CD4-positive, CD25-positive, alpha-beta regulatory T cell (primary cell): ENCODE measurements around the gene EXTL2. TPM values are rescaled to one million over a fixed set of nuclear protein-coding genes. Genes with fewer than 3 reads are reported as not detected.

Experiments used
- ATAC-seq, 2 donors: fragments of 150-1000 bp; cut with Tn5 transposase; one replicate each; pipeline ENCODE4 v1.10.0; 2021; ENCODE audit warnings: low read depth in 2 of 2, moderate number of reproducible peaks in 2 of 2, moderate library complexity in 1 of 2
- DNase-seq, 3 donors: peaks; one replicate each; pipeline versions ENCODE4 v3.0.0 to v3.0.0-alpha.2; 2012 to 2022; ENCODE audit warnings: mixed read lengths in 1 of 3
- H3K27ac ChIP-seq: one replicate; pipeline ENCODE4 v1.7.0; 2013; ENCODE audit warnings: mild to moderate bottlenecking, low read length; ENCODE audit not compliant: insufficient read depth, poor library complexity, severe bottlenecking
- H3K27me3 ChIP-seq: one replicate; pipeline ENCODE4 v1.7.0; 2013; ENCODE audit warnings: low read length; ENCODE audit not compliant: control insufficient read depth, insufficient read depth
- H3K36me3 ChIP-seq: one replicate; pipeline ENCODE4 v1.7.0; 2013; ENCODE audit warnings: mild to moderate bottlenecking, low read length, moderate library complexity; ENCODE audit not compliant: control insufficient read depth, insufficient read depth
- H3K4me1 ChIP-seq: 2 replicates; pipeline ENCODE4 v1.7.0; 2013; ENCODE audit warnings: mild to moderate bottlenecking, low read length; ENCODE audit not compliant: insufficient read depth, control insufficient read depth, poor library complexity, severe bottlenecking
- H3K4me3 ChIP-seq: one replicate; pipeline ENCODE4 v1.7.0; 2013; ENCODE audit warnings: low read depth, mild to moderate bottlenecking, low read length, moderate library complexity
- H3K9me3 ChIP-seq, 2 experiments: 1 replicate in 1 of 2; 2 replicates in 1 of 2; pipeline ENCODE4 v1.7.0; 2013; ENCODE audit warnings: low read length in 2 of 2, mild to moderate bottlenecking in 1 of 2, moderate library complexity in 1 of 2; ENCODE audit not compliant: control insufficient read depth in 2 of 2
- H3K27ac Mint-ChIP-seq, 3 donors: one replicate each; pipeline ENCODE4 v1.8.0; 2020 to 2022; ENCODE audit warnings: mild to moderate bottlenecking in 3 of 3, mixed read lengths in 3 of 3, moderate library complexity in 2 of 3
- H3K27me3 Mint-ChIP-seq: one replicate; pipeline ENCODE4 v1.8.0; 2022; ENCODE audit warnings: mild to moderate bottlenecking, mixed read lengths
- H3K36me3 Mint-ChIP-seq: one replicate; pipeline ENCODE4 v1.8.0; 2020; ENCODE audit warnings: mixed read lengths
- H3K4me1 Mint-ChIP-seq, 4 donors: one replicate each; pipeline ENCODE4 v1.8.0; 2020 to 2022; ENCODE audit warnings: mixed read lengths in 4 of 4, mild to moderate bottlenecking in 1 of 4
- H3K4me3 Mint-ChIP-seq, 4 donors: one replicate each; pipeline ENCODE4 v1.8.0; 2020 to 2022; ENCODE audit warnings: mild to moderate bottlenecking in 4 of 4, mixed read lengths in 4 of 4, moderate library complexity in 3 of 4
- H3K9me3 Mint-ChIP-seq, 7 donors: one replicate each; pipeline ENCODE4 v1.8.0; 2020 to 2022; ENCODE audit warnings: mixed read lengths in 7 of 7, mild to moderate bottlenecking in 3 of 7, moderate library complexity in 2 of 7
- polyA plus RNA-seq, 4 donors: library from polyadenylated mRNA; unstranded; fragments of 300-500 nt; fragmentation: Illumina TruSeq; gene quantifications; one replicate each; pipeline ENCODE4 v1.2.3, GENCODE V29; 2021
- total RNA-seq: library from RNA; stranded (reverse); gene quantifications from one replicate; pipeline ENCODE4 v1.2.3, GENCODE V29; 2022

EXTL2 gene
- total and polyA plus RNA-seq, 5 donors from 2014 or later = 0.91 to 2.7 (median 1.6) TPM

DNA sequence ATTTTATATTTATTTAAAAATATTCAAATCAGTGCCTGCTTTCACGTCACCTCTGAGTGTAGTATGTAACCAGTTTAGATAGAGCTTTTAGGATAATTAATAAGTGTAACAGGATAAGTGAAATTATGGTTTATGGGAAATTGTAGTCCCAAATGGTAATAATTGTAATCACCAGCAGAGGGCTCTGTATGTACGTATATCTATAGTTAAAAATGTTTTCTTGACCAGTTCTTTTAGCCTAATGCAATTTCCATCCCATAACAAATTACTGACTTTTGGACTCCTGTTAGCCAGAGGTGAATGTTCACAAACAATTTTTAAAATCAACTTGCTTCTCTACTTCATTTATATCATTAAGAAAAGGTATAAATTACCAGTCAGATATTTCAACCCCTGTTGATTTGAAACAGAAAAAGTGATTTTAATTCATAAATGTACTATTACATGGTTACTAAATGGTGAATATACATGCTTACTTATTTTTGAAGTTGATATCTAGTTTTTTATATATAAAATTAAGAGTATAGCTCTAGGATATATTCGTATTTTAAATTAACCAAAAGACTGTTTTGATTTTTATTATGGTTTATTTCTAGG, 26.6 kb upstream of the EXTL2 start:
- H3K9me3 Mint-ChIP-seq = peaks cover 0 to 1% (median 0%) of the 10 kb centered on the region in 7 donors

GRCh38 chr1:100912019-100912418, 17.4 kb upstream of the EXTL2 start:
- Histone ChIP-seq H3K4me1 (no peaks in the 10 kb centered on the region), H3K4me3 (no peak overlapping the region), H3K36me3 (peaks cover 89% of the 10 kb centered on the region), H3K27ac (no peak overlapping the region), H3K9me3 (no peaks in the 10 kb centered on the region), H3K27me3 (no peaks in the 10 kb centered on the region)
- Mint-ChIP-seq H3K4me3 (no peak overlapping the region), H3K27ac (peak overlapping the region in 1 of 3 donors; percentile 8), H3K36me3 (peaks cover 51% of the 10 kb centered on the region), H3K4me1 (peaks cover 15 to 38% (median 31%) of the 10 kb centered on the region in 4 donors), H3K27me3 (no peaks in the 10 kb centered on the region), H3K9me3 (peaks cover 0 to 2% (median 0%) of the 10 kb centered on the region in 7 donors)
- DNase-seq (no peak), ATAC-seq (no peak)

More for the DNA sequence above, 26.6 kb upstream of the EXTL2 start:
- H3K4me3 ChIP-seq = no peak overlapping the region
- Mint-ChIP-seq H3K27me3 (no peaks in the 10 kb centered on the region), H3K4me1 (peaks cover 26 to 33% (median 29%) of the 10 kb centered on the region in 4 donors), H3K36me3 (peaks cover 40% of the 10 kb centered on the region), H3K4me3 (no peak overlapping the region), H3K27ac (peak overlapping the region in 2 of 3 donors; percentile 66 to 75)
- peaks cover 27% of the 10 kb centered on the region for H3K36me3 ChIP-seq
- H3K4me1 ChIP-seq = peaks cover 32% of the 10 kb centered on the region
- H3K9me3 ChIP-seq = no peaks in the 10 kb centered on the region
- H3K27ac ChIP-seq = no peak overlapping the region
- no peaks in the 10 kb centered on the region for H3K27me3 ChIP-seq
- DNase-seq = peak in 2 of 3 donors; percentile 63 to 71
- no peak for ATAC-seq

- Histone ChIP-seq H3K4me1 (no peaks in the 10 kb centered on the region), H3K36me3 (peaks cover 93% of the 10 kb centered on the region), H3K27me3 (no peaks in the 10 kb centered on the region), H3K27ac (no peak overlapping the region), H3K9me3 (peaks cover 0 to 2% of the 10 kb centered on the region in 2 experiments), H3K4me3 (no peak overlapping the region)
- no peak for DNase-seq
- Mint-ChIP-seq H3K27me3 (no peaks in the 10 kb centered on the region), H3K27ac (peak overlapping the region in 2 of 3 donors; percentile 67 to 89), H3K4me1 (peaks cover 24 to 47% (median 41%) of the 10 kb centered on the region in 4 donors), H3K36me3 (peaks cover 61% of the 10 kb centered on the region), H3K9me3 (peaks cover 0 to 2% (median 0%) of the 10 kb centered on the region in 7 donors), H3K4me3 (no peak overlapping the region)
- ATAC-seq = no peak
Observed at GRCh38 chr1:100909018-100909417, 14.4 kb upstream of the EXTL2 start.

DNA sequence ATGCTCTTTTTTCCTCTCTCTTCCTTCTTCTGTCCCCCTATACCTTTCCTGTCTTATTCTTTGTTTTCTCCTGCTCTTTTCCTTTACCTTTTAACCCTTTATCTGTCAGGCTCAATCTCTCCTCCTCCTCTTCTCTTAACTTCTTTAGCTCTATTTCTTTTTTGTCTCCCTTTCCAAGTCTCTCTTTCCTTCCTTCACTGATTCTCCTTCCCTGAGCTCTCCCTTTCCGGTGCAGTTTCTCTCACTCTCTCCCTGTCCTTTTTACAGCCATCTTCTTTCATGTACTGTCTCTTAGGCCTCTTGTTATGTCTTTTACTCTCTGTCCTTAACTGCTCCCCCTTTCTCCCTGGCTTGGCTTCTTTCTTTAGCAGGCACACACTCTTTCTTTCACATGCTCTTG, 13.2 kb upstream of the EXTL2 start:
- peaks cover 55% of the 10 kb centered on the region for H3K36me3 Mint-ChIP-seq
- H3K4me3 Mint-ChIP-seq = no peak overlapping the region
- no peaks in the 10 kb centered on the region for H3K27me3 ChIP-seq
- H3K9me3 Mint-ChIP-seq = peaks cover 0 to 2% (median 0%) of the 10 kb centered on the region in 7 donors
- H3K27ac Mint-ChIP-seq = peak overlapping the region; percentile 1 to 90 (median 89)
- peaks cover 82% of the 10 kb centered on the region for H3K36me3 ChIP-seq
- H3K4me1 ChIP-seq = no peaks in the 10 kb centered on the region
- no peak overlapping the region for H3K27ac ChIP-seq
- ATAC-seq (no peak), DNase-seq (no peak)
- peaks cover 24 to 44% (median 35%) of the 10 kb centered on the region in 4 donors for H3K4me1 Mint-ChIP-seq
- H3K9me3 ChIP-seq = peaks cover 0 to 2% of the 10 kb centered on the region in 2 experiments
- H3K4me3 ChIP-seq = no peak overlapping the region
- no peaks in the 10 kb centered on the region for H3K27me3 Mint-ChIP-seq

DNA sequence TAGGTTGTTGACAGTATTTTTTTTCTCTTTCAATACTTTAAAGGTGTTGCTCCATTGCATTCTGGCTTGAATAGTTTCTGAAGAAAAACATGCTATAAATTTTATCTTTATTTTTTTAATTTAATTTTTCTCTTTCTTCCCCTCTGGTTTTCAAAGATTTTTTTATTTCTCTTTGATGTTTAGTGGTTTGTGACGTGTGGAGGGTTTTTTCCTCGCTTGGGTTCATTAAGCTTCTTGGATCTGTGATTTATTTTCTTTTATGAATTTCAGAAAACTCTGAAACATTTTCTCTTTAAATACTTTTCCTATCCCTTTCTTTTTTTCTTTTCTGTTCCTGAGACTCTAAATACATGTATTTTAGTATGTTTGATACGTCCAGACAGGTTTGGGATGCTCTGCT, 10.5 kb upstream of the EXTL2 start:
- Mint-ChIP-seq H3K27me3 (no peaks in the 10 kb centered on the region), H3K27ac (no peak overlapping the region), H3K4me1 (peaks cover 24 to 57% (median 41%) of the 10 kb centered on the region in 4 donors), H3K9me3 (peaks cover 0 to 2% (median 0%) of the 10 kb centered on the region in 7 donors), H3K4me3 (no peak overlapping the region), H3K36me3 (peaks cover 56% of the 10 kb centered on the region)
- H3K27me3 ChIP-seq = no peaks in the 10 kb centered on the region
- peaks cover 72% of the 10 kb centered on the region for H3K36me3 ChIP-seq
- no peak overlapping the region for H3K4me3 ChIP-seq
- H3K9me3 ChIP-seq = peaks cover 0 to 2% of the 10 kb centered on the region in 2 experiments
- peaks cover 5% of the 10 kb centered on the region for H3K4me1 ChIP-seq
- H3K27ac ChIP-seq = no peak overlapping the region
- ATAC-seq = no peak
- no peak for DNase-seq

DNA sequence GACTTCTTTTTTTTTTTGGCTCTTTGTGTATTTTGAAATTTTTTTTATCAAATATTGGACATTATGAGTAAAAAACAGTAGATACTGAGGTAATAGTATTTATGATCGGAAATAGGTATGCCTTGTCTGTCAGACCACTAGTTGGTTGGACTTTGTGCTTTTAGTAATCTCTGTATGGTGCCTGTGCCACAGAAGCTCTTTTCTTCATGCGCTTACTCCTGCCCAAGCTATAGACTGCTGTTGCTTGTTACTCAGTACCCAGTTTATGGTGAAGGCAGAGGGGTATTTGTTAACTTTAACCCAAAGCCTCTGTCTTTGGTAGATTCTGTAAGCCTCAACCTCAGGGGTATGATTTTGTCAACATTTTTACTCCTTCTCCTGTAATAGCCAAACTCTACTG, 9.9 kb upstream of the EXTL2 start:
- Histone ChIP-seq H3K4me1 (peaks cover 5% of the 10 kb centered on the region), H3K4me3 (no peak overlapping the region), H3K9me3 (peaks cover 0 to 2% of the 10 kb centered on the region in 2 experiments), H3K36me3 (peaks cover 71% of the 10 kb centered on the region), H3K27ac (no peak overlapping the region), H3K27me3 (no peaks in the 10 kb centered on the region)
- ATAC-seq = no peak
- Mint-ChIP-seq H3K4me3 (peak overlapping the region in 1 of 4 donors; percentile 54), H3K4me1 (peaks cover 24 to 63% (median 46%) of the 10 kb centered on the region in 4 donors), H3K27ac (peak overlapping the region in 1 of 3 donors; percentile 29), H3K27me3 (no peaks in the 10 kb centered on the region), H3K9me3 (peaks cover 0 to 2% (median 0%) of the 10 kb centered on the region in 7 donors), H3K36me3 (peaks cover 61% of the 10 kb centered on the region)
- DNase-seq = no peak

DNA sequence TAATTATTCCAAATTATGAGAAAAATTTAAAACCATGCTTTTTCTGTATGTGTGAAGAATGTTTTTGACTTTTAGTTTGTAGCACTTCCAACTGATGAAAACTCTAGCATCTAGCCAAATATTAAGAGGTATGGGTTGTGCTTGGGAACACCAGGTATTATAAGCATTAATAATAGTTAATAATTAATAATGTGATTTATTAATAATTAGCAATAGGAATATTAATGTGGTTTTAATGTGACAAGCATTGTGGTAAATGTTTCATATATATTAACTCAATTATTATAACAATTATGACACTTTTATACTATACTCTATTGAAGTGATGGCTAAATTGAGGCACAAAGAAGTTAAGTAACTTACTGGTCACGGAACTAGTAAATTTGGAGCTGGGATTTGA, 9.1 kb upstream of the EXTL2 start:
- Mint-ChIP-seq H3K4me1 (peaks cover 21 to 69% (median 51%) of the 10 kb centered on the region in 4 donors), H3K36me3 (peaks cover 64% of the 10 kb centered on the region), H3K27me3 (no peaks in the 10 kb centered on the region), H3K4me3 (no peak overlapping the region), H3K27ac (no peak overlapping the region), H3K9me3 (peaks cover 0 to 2% (median 0%) of the 10 kb centered on the region in 7 donors)
- Histone ChIP-seq H3K4me3 (no peak overlapping the region), H3K4me1 (peaks cover 5% of the 10 kb centered on the region), H3K36me3 (peaks cover 70% of the 10 kb centered on the region), H3K9me3 (peaks cover 0 to 2% of the 10 kb centered on the region in 2 experiments), H3K27ac (no peak overlapping the region), H3K27me3 (no peaks in the 10 kb centered on the region)
- ATAC-seq = no peak
- DNase-seq = no peak

DNA sequence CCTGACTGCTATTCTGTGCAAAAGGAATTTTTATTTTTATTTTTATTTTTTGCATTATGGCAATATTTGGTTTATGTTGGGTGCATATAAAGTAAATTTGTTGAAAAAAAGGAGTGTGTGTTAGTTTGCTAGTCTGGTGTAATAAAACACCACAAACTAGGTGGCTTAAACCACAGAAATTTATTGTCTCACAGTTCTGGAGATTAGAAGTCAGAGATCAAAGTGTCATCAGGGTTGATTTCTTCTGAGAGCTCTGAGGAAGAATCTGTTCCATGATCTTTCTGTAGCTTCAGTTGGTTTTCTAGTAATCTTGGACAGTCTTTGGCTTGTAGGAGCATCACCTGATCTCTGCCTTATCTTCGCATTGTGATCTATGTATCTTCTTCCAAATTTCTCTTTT, 7.7 kb upstream of the EXTL2 start:
- Histone ChIP-seq H3K27me3 (no peaks in the 10 kb centered on the region), H3K27ac (no peak overlapping the region), H3K9me3 (peaks cover 0 to 2% of the 10 kb centered on the region in 2 experiments), H3K36me3 (peaks cover 64% of the 10 kb centered on the region), H3K4me3 (no peak overlapping the region), H3K4me1 (peaks cover 17% of the 10 kb centered on the region)
- no peak for ATAC-seq
- no peak for DNase-seq
- no peaks in the 10 kb centered on the region for H3K27me3 Mint-ChIP-seq
- peaks cover 28 to 70% (median 53%) of the 10 kb centered on the region in 4 donors for H3K4me1 Mint-ChIP-seq
- H3K9me3 Mint-ChIP-seq = no peaks in the 10 kb centered on the region
- H3K27ac Mint-ChIP-seq = peak overlapping the region in 1 of 3 donors; percentile 25
- peaks cover 60% of the 10 kb centered on the region for H3K36me3 Mint-ChIP-seq
- H3K4me3 Mint-ChIP-seq = no peak overlapping the region
